ENCODE measurements around the gene SOHLH1.

Gene SOHLH1

DNA sequence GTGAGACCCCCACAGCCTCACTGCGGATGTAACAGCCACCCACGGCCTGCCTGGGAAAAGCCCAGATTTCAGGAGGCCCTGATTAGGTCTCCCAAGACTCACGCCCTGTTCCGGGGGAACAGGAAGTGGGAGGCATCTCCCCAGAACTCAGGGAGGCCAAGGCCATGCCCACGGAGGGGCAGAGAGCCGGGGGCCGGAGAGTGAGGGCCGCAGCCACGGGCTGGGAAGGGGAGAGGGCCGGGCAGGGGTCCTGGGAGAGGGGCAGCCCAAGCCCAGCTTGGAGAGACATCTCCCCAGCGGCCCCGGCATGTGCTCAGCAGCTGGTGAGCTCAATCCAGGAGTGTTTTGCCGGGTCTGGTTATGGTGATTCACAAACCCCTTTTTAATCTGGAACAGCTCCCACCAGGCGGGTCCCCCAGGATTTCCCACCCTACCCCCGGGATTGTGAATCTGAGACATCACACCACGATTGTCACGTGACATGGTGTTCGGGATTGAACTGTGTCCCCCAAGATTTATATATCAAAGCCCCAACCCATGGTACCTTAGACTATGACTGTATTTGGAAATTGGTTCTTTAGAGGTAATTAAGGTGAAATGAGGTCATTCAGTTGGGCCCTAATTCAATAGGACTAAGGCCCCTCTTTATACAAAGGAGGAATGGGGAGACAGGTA, 29.3 kb upstream of the SOHLH1 start:
- no peak for DNase-seq

DNA sequence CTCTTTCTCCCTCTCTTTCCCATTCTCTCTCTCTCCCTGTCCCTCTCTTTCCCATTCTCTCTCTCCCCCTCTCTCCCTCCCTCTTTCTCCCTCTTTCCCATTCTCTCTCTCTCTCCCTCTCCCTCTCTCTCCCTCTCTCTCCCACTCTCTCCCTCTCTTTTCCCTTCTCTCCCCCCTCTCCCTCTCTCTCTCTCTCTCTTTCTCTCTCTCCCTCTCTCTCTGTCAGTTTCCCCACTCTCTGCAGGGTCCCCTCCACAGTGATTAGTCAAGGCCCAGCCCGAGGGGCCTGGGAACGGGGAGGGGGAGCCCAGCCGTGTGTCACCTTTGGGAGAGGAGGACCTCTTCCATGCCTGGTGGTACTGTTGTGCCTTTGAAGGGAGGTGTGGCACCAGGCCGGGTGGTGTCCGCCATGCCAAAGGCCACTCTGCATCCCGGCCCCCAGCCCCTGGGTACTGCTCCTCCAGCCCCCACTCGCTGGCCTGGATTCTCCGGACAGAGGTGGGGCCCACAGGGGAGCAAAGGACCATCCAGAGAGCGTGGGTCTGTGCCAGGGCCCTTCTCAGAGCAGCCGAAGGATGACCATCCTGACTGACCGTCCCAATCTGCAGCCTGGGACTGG, 28.1 kb upstream of the SOHLH1 start:
- no peak for DNase-seq

DNA sequence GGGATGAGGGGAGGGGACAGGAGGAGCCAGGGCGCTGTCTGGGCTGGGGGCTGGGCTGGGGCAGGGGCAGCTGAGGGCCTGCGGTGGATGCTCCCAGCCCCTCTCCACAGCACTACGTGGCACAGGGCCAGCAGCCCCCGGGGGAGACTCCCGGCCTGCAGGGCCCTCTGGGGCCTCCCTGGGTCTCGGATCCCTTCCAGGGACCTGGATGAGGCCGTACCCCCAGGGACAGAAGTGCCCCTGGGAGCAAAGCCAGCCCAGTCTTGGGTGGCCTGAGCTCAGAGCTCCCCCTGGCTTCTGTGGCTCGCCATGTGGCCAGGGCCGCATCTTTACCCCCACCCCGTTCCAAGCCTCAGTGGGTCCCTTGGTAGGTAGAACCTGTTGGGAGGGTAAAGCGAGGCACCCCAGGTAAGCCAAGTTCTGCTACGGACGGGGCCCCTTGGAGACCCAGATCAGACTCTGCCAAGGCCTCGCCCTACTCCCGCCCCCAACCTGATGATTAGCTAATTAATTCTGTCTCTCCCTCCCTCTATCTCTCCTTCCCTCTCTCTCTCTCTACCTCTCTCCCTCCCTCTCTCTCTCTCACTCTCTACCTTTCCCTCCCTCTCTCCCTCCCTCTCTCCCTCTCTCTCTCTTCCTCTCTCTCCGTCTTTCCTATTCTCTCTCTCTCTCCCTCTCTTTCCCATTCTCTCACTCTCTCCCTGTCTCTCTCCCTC, 27.0 kb upstream of the SOHLH1 start:
- DNase-seq: no peak

DNA sequence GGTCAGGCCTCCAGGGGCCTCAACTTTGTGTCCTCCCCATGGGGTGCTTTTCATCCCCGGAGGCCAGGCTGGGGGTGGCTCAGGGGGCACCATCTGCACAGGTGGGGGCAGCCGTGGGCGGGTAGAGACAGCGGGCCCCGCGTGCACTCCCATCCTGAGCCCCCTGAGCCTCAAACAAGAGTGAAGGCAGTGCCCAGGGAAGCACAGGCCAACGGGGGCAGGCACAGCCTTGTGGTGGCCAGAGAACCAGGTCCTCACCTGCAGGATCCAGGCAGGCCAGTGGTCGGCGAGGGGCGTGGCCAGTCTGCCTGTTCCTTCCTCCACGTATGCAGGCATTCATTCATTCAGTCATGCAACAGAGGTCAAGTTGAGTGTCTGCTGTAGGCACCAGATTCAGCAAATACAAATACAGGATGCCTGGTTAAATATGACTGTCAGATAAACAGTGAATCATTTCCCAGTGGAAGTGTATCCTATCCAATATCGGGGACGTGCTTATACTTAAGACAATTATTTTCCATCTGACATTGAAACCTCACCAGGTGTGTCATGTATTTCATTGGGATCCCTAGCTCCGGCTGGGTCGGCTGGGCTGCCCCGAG, 25.0 kb upstream of the SOHLH1 start:
- no peak for DNase-seq

DNA sequence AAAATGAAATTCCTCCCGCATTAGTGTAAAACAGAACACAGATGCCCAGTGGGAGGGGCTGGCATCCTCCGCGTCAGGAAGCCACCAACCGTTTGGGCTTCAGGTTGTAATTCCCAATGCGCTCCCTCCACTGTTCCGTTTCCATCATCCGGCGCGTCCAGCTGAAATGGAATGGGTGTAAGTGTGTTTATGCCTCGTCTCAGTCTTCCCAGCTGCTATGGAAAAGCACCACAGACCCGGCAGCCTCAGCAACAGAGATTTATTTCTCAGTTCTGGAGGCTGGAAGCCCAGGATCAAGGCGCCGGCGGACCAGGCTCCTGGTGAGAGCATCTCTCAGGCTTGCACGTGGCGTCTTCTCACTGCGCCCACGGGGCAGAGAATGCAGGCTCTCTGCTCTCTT, 23.1 kb upstream of the SOHLH1 start:
- no peak for DNase-seq

DNA sequence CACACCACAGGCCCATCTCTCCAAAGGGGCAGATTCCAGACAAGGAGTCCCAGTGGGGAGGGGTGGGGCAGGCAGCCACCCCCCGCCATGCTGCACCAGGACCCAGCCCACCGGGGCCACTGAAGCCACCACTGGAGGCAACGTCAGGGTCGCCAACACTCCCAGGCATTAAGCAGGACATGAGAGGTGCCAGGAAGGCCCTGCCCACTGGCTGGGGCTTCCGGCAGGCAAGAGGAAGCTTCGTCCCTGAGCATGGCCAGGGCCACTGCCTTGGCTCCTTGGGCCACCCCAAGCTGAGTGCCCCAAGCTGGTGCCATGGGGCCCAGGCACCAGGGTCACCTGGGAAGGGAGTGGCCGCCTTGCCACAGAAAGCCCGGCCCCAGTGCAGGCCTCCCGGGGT, 20.2 kb upstream of the SOHLH1 start:
- no peak for DNase-seq

DNA sequence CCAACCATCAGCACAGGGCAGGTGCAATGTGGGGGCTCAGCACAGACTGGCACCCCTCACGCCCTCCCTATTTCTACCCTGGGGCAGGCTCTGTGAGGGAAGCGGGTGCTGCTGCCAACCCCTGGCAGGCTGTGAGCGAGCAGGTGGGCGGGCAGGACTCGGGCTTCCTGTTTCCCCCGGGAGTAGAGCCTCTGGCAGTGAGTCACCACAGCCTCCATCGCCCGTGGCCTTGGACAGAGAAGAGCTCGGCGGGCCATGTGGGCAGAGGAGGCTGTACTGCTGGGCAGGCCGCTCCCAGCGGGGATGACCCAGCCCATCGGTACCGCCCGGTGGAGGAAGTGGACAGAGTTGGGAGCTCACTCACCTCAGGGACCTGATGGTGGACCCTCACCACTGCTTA, 19.3 kb upstream of the SOHLH1 start:
- no peak for DNase-seq

DNA sequence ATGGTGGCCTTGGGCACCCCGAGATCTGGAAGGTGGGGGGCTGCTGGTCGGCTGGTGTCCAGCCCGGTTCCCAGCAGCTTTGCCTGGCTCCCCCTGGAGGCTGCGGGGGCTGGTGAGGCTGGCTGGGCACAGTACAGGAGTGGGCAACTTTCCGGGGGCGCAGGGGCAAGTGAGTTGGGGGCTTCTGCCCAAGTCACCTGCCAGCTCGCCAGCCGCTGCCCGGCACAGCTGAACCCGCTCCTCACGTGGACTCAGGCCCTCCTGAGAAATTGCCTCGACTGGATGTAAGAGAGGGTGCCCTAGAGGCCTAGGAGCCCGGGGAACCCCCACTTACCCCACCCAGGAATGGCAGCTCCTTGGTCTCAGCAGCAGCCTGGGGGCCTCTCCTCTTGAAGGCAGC, 18.1 kb upstream of the SOHLH1 start:
- no peak for DNase-seq

DNA sequence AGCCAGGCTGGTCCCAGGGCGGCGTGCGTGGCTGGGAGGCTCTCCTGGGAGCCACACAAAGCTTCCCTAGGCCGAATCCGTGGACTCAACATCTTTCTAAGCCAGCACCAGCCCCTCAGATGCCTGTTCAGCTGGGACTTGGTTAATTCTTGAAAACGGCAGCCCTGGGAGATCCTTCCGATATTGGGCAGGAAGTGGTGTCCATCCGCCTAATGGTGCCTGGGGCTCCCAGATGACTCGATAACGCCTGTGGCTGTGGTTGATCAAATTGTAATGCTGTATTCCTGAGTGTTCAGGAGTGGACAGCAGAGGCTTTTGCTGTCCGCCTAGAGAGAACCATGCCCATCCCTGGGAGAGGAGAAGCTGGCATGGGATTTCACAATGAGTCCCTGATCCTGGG, 16.8 kb upstream of the SOHLH1 start:
- DNase-seq: no peak

DNA sequence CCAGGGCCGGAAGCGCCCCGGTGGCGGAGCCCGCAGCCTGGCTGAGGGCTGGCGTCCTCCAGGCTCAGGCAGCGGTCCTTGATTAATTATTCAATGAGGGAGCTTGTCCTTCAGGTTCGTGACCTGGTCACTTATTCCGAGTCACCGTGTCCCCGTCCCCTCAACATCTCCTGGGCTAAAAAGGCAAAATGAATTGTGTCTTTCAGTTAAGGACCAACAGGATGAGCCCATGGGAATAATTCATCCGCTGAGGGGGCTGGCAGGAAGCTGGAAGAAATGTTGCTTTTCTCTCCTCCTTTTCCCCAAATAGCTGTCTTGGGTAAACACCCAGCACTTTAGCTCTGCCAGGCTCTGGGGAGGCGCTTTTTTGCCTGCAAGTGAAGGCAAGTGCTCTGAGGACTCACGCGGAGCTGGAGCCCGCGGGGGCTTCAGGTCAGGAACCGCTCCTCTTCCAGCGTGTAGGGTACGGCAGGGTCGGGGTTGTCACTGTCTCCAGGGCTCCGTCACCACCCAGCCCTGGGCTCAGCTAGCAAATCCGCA, 15.8 kb upstream of the SOHLH1 start:
- no peak for DNase-seq

DNA sequence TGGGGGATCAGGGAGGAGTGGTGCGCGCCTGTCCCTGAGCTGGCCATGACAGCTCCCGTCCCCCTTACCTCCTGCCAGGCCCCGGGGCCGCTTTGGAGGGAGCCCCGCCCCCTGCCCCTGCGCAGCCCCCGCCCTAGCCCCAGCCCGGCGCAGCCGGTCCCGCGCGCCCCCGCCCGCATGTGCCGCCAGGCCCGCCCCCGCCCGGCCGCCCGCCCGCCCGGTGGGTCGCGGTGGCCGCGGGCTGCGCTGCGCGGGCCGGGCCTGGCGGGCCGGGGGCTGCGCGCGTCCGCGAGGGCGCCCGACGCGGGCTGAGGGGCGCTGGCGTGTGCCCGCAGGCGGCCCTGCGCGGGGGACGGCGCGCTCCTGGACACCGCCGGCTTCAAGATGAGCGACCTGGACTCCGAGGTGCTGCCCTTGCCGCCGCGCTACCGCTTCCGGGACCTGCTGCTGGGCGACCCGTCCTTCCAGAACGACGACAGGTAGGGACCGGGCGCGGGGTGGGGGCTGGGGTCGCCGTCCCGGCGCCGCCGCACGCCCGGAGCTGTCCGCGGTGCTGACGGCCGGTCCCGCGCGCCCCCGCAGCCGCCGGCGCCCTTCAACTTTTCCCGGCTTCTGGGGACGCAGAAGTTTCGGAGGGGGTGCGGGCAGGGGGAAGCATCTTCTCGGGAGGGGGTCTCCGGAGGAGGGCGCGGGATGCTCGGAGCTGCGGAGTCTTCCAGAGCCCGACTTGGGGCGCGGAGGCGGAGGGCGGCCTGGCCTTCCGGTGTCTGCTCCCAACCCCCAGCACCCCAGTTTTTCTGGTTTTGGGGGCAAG, 15.2 kb upstream of the SOHLH1 start:
- no peak for DNase-seq

DNA sequence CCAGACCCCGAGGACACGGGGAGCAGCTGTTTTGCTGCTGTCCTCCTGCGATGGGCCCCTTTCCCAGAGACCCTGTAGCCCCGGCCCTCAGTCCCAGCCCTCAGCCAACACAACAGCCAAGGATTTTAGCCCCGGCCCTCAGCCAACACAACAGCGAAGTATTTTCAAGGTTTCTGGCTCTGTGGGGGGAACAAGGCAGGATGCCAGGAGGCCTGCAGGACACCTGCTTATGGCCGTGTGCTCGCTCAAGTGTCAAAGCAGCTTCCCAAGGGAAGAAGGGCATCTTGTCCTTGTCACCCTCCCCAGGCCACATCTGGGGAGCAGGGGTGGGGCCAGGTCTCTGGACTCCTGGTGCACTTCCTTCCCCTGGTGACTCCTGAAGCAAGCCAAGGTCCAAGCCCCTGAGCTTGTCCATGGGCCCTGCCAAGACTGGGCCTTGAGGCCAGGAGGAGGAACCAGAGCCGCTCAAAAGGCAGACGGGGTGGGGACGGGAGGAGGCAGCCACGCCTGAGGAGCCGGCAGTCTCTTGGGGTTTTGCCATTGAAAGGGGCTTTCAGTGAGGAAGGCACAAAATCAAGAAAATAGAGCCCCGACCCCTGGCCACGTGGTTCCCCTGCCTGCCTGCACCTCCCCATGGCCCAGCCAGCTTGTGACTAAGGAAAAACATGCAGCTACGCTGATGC, 13.5 kb upstream of the SOHLH1 start:
- DNase-seq: no peak

DNA sequence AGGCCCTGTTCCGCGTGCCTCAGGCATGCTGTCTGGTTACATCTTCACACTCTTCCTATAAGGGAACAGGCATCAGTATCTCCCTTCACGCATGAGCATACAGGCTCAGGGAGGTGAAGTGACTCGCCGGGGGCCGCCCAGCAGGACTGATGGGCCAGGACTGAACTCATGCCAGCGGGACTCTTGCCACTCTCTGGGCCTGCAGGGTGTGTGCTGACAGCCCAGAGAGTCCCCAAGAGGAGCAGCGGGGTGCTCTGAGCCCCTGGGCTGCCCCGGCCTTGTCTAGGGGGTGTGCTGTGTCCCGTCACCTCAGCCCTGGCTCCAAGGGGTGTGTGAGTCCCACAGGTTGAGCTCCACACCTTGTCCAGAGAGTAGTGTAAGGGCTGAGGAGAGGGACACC, 12.6 kb upstream of the SOHLH1 start:
- no peak for DNase-seq

DNA sequence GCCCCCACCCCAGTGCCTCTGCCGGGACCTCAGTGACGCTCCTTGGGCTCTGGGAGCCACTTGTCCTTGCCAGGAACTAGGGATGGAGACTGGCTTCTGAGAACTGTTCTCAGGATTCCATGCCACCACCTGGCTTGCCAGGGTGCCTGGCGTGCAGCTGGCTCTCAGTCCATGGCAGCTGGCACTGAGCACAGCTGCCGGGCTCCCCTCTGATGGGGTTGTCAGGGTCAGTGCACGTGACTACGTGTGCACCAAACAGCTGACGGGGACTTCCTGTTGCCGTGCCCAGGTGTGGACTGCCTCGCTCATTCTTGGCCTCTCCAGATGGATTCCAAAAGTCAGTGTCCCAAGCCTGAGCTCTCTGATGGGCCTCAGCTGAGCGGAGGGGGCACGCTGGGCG, 12.1 kb upstream of the SOHLH1 start:
- DNase-seq: no peak

DNA sequence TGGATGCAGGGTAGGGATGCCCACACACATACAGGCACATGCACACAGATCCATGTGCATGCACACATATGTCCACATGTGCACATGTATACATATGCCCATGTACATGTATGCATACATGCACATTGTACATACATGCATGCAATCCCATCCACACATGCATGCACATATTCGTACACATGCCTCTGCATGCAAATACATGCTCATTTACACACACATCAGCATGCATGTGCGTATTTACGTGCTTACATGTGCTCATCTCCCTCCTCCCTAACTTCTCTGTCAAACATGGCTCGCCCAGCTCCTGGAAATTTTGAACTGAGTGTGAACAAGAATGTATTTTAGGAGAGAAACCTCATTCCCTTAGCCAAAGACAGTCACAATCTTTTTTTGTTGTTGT, 8.9 kb upstream of the SOHLH1 start:
- DNase-seq: no peak

DNA sequence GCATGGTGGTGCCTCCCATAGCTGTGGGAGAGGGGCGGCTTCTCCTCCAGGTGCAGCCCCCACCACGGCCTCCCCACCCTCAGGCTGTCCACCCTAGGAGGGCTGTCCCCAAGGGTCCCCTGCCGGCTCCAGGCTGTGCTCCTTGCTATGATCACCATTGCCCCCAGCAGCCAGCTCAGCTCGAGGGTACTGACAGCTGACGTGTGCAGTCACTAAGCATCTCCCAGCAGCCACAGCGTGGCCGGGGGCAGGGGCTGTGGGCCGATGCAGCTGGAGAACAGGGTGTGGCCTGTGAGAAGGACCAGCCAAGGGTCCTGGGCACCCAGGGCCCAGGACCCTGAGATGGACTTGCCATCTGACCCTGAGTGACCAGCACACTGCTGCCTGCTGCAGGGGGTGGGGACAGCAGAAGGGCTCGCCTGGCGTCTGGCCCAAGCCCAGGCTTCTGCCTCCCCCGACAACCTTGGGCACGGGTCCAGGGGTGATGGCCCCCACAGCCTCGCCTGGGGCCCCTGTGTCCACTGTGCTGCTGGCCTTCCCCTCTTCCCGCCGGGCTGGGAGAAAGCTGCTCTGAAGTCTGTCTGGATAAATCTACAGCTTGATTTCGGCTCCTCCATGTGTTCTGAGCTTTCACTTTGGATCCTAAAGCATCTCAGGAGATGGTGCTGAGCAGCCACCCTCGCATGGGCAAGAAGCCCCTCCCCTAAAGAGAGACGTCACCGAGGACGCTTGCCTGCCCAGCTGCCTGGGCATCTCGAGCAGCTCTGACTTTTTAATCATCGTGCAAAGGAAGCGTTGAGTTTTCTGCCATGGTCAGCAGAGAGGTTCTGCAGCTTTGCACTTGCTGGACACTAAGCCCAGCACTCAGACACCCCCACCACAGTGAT, 8.2 kb upstream of the SOHLH1 start:
- no peak for DNase-seq

DNA sequence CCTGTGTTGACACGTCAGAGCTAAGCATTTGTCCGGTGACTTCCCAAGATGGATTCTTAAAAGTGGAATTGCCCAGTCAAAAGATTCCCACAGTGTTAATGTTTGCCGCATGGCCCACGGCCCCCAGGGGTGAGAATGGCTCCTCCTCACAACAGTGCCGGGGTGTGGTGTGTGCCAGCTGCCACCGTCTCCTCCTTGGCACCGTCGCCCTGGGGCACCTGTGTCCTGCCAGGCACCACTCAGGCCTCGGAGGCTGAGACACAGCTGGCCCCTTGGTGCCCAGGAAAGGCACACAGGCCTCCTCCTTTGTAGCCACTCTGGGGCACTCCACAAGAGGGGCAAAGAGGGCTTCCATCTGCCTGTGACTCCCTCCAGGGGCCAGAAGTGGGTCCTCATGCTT, 7.0 kb upstream of the SOHLH1 start:
- DNase-seq: no peak

DNA sequence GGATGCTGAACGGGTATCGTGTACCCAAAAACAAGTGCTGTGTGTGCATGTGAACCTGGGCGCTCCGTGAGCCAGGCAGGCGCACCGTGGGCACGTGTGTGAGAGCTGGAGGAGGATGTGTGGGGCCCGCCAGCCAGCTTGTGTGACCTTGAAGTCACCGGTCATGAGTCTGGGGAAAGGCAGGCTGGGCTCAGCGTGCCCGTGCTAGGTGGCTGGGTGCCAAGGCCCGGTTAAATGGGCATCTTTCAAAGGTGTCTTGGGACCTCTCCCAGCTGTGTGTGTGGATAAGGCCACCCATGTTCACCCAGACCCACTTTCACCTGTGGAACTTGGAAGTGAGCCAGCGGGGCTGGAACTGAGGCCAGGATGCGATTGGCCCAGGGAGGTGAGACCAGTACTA, 6.1 kb upstream of the SOHLH1 start:
- DNase-seq: no peak

DNA sequence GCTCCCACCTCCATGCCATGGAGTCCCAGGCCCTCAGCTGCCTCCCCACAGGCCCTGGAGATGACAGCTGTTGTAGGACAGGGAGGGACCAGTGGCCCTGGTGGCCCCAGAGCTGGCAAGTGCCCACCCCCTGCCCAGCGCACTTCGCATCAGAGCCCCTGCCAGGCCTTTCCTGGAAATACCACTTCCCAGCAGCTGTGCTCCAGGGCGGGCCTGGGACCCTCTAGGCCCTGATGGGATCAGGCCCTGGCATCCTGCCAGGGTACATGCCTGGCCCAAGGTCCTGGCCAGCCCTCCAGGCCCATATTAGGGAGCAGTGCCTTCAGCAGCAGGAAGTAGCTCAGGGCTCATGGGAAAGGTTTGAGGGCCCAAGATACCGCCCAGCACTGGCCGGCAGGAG, 5.2 kb upstream of the SOHLH1 start:
- DNase-seq: no peak

DNA sequence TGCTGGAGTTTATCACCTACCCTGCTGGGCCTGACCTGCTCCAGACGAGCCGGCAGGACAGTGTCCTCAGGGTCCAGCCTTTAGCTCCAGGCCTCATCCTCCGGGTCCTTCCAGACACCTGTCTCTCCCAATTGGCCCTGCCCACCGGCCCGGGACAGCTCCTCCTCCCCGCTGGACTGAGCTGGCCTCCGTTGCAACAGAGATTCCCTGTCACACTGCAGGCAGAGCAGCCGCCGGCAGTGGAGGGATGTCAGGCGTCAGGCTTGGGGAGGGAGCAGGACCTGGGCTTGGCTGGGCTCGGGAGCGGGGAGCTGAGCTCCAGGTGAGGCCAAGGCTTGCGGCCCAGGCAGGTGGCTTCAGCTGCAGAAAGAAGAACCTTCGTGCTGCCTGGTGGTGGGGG, 4.4 kb upstream of the SOHLH1 start:
- no peak for DNase-seq

Data from NK-92 treated with Interleukin-12 subunit alpha and Interleukin-12 subunit beta, amount 100 ng/mL, for 24 hours (cell line).